Loucy (cell line): ENCODE measurements around the gene RGS9.
"Not testable (repeated sequence)": the region's sequence is repeated elsewhere in the genome, so short reads cannot be mapped to it uniquely, and the experiment has no call there.

Experiments used
- H2AFZ ChIP-seq: fragments of 200-600 bp; sonication (generic); 2 replicates; pipeline ENCODE4 v1.6.0; 2016; ENCODE audit warnings: antibody characterized with exemption, mild to moderate bottlenecking, low read length, moderate library complexity
- H3F3A ChIP-seq: fragments of 200-600 bp; 2 replicates; pipeline ENCODE4 v1.6.0; 2016; ENCODE audit warnings: antibody characterized with exemption, low read depth, mild to moderate bottlenecking
- H3K27me3 ChIP-seq: fragments of 200-600 bp; sonication (generic); 2 replicates; pipeline ENCODE4 v1.6.1; 2014; ENCODE audit warnings: low read length, mild to moderate bottlenecking; ENCODE audit not compliant: insufficient read depth, poor library complexity, severe bottlenecking
- H3K36me3 ChIP-seq: fragments of 200-600 bp; sonication (generic); 2 replicates; pipeline ENCODE4 v1.6.1; 2016; ENCODE audit warnings: low read length; ENCODE audit not compliant: insufficient read depth
- H3K4me1 ChIP-seq: fragments of 200-600 bp; sonication (generic); 2 replicates; pipeline ENCODE4 v1.5.1; 2014; ENCODE audit warnings: low read length, mild to moderate bottlenecking; ENCODE audit not compliant: insufficient read depth, poor library complexity, severe bottlenecking
- H3K4me2 ChIP-seq: fragments of 200-600 bp; sonication (generic); 2 replicates; pipeline ENCODE4 v1.6.0; 2014; ENCODE audit warnings: antibody characterized with exemption, low read length, low read depth, mild to moderate bottlenecking; ENCODE audit not compliant: poor library complexity, severe bottlenecking
- H3K4me3 ChIP-seq: fragments of 200-600 bp; sonication (generic); 2 replicates; pipeline ENCODE4 v1.5.1; 2014; ENCODE audit warnings: low read length, mild to moderate bottlenecking, mixed read lengths; ENCODE audit not compliant: poor library complexity, severe bottlenecking
- H3K79me2 ChIP-seq: fragments of 200-600 bp; sonication (generic); 2 replicates; pipeline ENCODE4 v1.6.1; 2014; ENCODE audit warnings: low read length; ENCODE audit not compliant: insufficient read depth
- H3K9ac ChIP-seq: fragments of 200-600 bp; sonication (generic); 2 replicates; pipeline ENCODE4 v1.6.0; 2014; ENCODE audit warnings: mild to moderate bottlenecking, low read depth, low read length, moderate library complexity; ENCODE audit not compliant: poor library complexity, severe bottlenecking
- H3K9me2 ChIP-seq: fragments of 200-600 bp; sonication (generic); replicated peaks from 2 replicates; pipeline ENCODE4 v1.6.1; 2016; ENCODE audit warnings: low read depth, low read length, mixed read lengths
- H3K9me3 ChIP-seq: fragments of 200-600 bp; sonication (generic); 2 replicates; pipeline ENCODE4 v1.6.1; 2014; ENCODE audit warnings: mild to moderate bottlenecking, antibody characterized with exemption, low read length, low read depth; ENCODE audit not compliant: insufficient read depth
- H4K20me1 ChIP-seq: fragments of 200-600 bp; sonication (generic); 2 replicates; pipeline ENCODE4 v1.6.0; 2014; ENCODE audit warnings: antibody characterized with exemption, low read length, mild to moderate bottlenecking; ENCODE audit not compliant: insufficient read depth, poor library complexity, severe bottlenecking
- EZH2phosphoT487 ChIP-seq: fragments of 200-600 bp; IDR thresholded peaks from 2 replicates; pipeline ENCODE4 v1.6.1; 2018; ENCODE audit warnings: antibody characterized with exemption, mild to moderate bottlenecking, moderate library complexity, borderline replicate concordance
- TF ChIP-seq, protein P1 (sequence below): fragments of 200-600 bp; sonication (generic); conservative IDR thresholded peaks from 2 replicates; pipeline ENCODE4 v1.5.1; 2014; ENCODE audit warnings: mild to moderate bottlenecking, antibody characterized with exemption, low read length

Gene RGS9

DNA sequence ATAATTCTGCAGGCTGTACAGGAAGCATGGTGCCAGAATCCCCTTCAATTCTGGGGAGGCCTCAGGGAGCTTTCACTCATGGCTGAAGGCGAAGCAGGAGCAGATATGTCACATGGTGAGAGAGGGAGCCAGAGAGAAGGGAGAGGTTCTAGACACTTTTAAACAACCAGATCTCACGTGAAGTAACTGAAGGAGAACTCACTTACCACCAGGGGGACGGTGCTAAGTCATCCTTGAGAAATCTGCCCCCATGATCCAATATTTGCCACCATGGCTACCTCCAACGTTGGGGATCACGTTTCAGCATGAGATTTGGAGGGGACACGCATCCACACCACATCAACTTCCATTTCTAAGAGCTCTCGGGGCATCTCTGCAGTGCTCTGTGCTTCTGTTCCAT lies 43.2 kb upstream of the RGS9 start:
- Histone ChIP-seq H3K27me3 (no peaks in the 10 kb centered on the region), H3F3A (no peaks in the 10 kb centered on the region), H4K20me1 (no peaks in the 10 kb centered on the region), H3K9me2 (no peaks in the 10 kb centered on the region), H3K4me3 (no peak overlapping the region), H3K4me2 (no peak overlapping the region), H3K4me1 (peaks cover 2% of the 10 kb centered on the region), H3K9ac (no peak overlapping the region), H3K9me3 (no peaks in the 10 kb centered on the region), H2AFZ (no peak overlapping the region), H3K36me3 (no peaks in the 10 kb centered on the region), H3K79me2 (no peaks in the 10 kb centered on the region)
- TF ChIP-seq, protein P1, sequence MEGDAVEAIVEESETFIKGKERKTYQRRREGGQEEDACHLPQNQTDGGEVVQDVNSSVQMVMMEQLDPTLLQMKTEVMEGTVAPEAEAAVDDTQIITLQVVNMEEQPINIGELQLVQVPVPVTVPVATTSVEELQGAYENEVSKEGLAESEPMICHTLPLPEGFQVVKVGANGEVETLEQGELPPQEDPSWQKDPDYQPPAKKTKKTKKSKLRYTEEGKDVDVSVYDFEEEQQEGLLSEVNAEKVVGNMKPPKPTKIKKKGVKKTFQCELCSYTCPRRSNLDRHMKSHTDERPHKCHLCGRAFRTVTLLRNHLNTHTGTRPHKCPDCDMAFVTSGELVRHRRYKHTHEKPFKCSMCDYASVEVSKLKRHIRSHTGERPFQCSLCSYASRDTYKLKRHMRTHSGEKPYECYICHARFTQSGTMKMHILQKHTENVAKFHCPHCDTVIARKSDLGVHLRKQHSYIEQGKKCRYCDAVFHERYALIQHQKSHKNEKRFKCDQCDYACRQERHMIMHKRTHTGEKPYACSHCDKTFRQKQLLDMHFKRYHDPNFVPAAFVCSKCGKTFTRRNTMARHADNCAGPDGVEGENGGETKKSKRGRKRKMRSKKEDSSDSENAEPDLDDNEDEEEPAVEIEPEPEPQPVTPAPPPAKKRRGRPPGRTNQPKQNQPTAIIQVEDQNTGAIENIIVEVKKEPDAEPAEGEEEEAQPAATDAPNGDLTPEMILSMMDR: peak; percentile 50
- no peak for TF ChIP-seq EZH2phosphoT487

GRCh38 chr17:65095465-65095864 lies 41.7 kb upstream of the RGS9 start:
- Histone ChIP-seq H3K9me3 (no peaks in the 10 kb centered on the region), H3K4me3 (no peak overlapping the region), H3K79me2 (no peaks in the 10 kb centered on the region), H4K20me1 (no peaks in the 10 kb centered on the region), H3F3A (no peaks in the 10 kb centered on the region), H3K4me1 (peaks cover 8% of the 10 kb centered on the region), H3K27me3 (no peaks in the 10 kb centered on the region), H3K9ac (no peak overlapping the region), H3K9me2 (no peaks in the 10 kb centered on the region), H3K36me3 (no peaks in the 10 kb centered on the region), H2AFZ (no peak overlapping the region), H3K4me2 (no peak overlapping the region)
- TF ChIP-seq EZH2phosphoT487: no peak
- TF ChIP-seq, protein P1: no peak

- H3K4me1 ChIP-seq: peaks cover 16% of the 10 kb centered on the region
- not testable (repeated sequence) for H3K79me2 ChIP-seq
Observed at GRCh38 chr17:65096382-65096781, 40.8 kb upstream of the RGS9 start.

DNA sequence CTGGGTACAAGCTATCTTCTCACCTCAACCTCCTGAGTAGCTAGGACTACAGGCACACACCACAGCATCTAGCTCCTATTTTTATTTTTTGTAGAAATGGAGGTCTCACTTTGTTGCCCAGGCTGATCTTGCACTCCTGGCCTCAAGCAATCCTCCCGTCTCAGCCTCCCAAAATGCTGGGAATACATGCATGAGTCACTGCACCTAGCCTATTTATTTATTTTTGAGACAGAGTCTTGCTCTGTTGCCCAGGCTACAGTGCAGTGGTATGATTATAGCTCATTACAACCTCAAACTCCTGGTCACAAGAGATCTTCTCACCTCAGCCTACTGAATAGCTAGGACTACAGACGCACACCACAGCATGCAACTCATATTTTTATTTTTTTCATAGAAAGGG lies 40.1 kb upstream of the RGS9 start:
- H3K36me3 ChIP-seq: no peaks in the 10 kb centered on the region
- no peak overlapping the region for H3K9ac ChIP-seq
- no peaks in the 10 kb centered on the region for H3K9me3 ChIP-seq
- H3K79me2 ChIP-seq: no peaks in the 10 kb centered on the region
- H3K4me1 ChIP-seq: peaks cover 20% of the 10 kb centered on the region
- H3K4me2 ChIP-seq: no peak overlapping the region
- H3K27me3 ChIP-seq: no peaks in the 10 kb centered on the region
- peaks cover 6% of the 10 kb centered on the region; the same call in 1 of the 2 replicates for H3F3A ChIP-seq
- no peak overlapping the region for H3K4me3 ChIP-seq
- H2AFZ ChIP-seq: no peak overlapping the region
- TF ChIP-seq EZH2phosphoT487: no peak
- TF ChIP-seq, protein P1: no peak
- H4K20me1 ChIP-seq: no peaks in the 10 kb centered on the region
- no peaks in the 10 kb centered on the region for H3K9me2 ChIP-seq

More at GRCh38 chr17:65096382-65096781, 40.8 kb upstream of the RGS9 start:
- not testable (repeated sequence) for H3K4me2 ChIP-seq, H2AFZ ChIP-seq, H4K20me1 ChIP-seq, H3K27me3 ChIP-seq, H3K9ac ChIP-seq, H3K36me3 ChIP-seq, H3K4me3 ChIP-seq, H3K9me3 ChIP-seq, H3F3A ChIP-seq, H3K9me2 ChIP-seq
